DOHH2 (cell line): ENCODE data around the gene RABGAP1.

Experiments
- H3F3A ChIP-seq: fragments of 200-600 bp; sonication (generic), shearing (Covaris generic); 2 replicates; pipeline ENCODE4 v1.6.0; 2016; ENCODE audit warnings: antibody characterized with exemption, mild to moderate bottlenecking; ENCODE audit not compliant: control insufficient read depth, insufficient read depth
- H3K27ac ChIP-seq: fragments of 200-600 bp; sonication (generic); 2 replicates; pipeline ENCODE4 v1.5.1; 2014; ENCODE audit warnings: low read depth, mild to moderate bottlenecking, low read length, moderate library complexity
- H3K27me3 ChIP-seq: fragments of 200-600 bp; sonication (generic); 2 replicates; pipeline ENCODE4 v1.6.1; 2014; ENCODE audit warnings: mild to moderate bottlenecking, low read length, mixed read lengths; ENCODE audit not compliant: control insufficient read depth
- H3K36me3 ChIP-seq: fragments of 200-600 bp; sonication (generic); 2 replicates; pipeline ENCODE4 v1.6.1; 2014; ENCODE audit warnings: mild to moderate bottlenecking, low read length, moderate library complexity, mixed read lengths; ENCODE audit not compliant: control insufficient read depth
- H3K4me1 ChIP-seq: fragments of 200-600 bp; sonication (generic); 2 replicates; pipeline ENCODE4 v1.6.1; 2014; ENCODE audit warnings: mild to moderate bottlenecking, low read length, mixed read lengths; ENCODE audit not compliant: control insufficient read depth
- H3K4me2 ChIP-seq: fragments of 200-600 bp; sonication (generic); 2 replicates; pipeline ENCODE4 v1.6.0; 2014; ENCODE audit warnings: mild to moderate bottlenecking, low read length, moderate library complexity
- H3K4me3 ChIP-seq: fragments of 200-600 bp; sonication (generic); 2 replicates; pipeline ENCODE4 v1.5.1; 2014; ENCODE audit warnings: mild to moderate bottlenecking, low read length, mixed read lengths
- H3K79me2 ChIP-seq: fragments of 200-600 bp; sonication (generic); 2 replicates; pipeline ENCODE4 v1.6.1; 2014; ENCODE audit warnings: mild to moderate bottlenecking, low read length, mixed read lengths; ENCODE audit not compliant: control insufficient read depth
- H3K9me2 ChIP-seq: fragments of 200-600 bp; sonication (generic); replicated peaks from 2 replicates; pipeline ENCODE4 v1.6.1; 2014; ENCODE audit warnings: mild to moderate bottlenecking, low read length, mixed read lengths; ENCODE audit not compliant: control insufficient read depth
- H3K9me3 ChIP-seq: fragments of 200-600 bp; sonication (generic); 2 replicates; pipeline ENCODE4 v1.6.1; 2014; ENCODE audit warnings: antibody characterized with exemption, low read length, mixed read lengths; ENCODE audit not compliant: control insufficient read depth, insufficient read depth
- H4K20me1 ChIP-seq: fragments of 200-600 bp; sonication (generic); 2 replicates; pipeline ENCODE4 v1.6.0; 2014; ENCODE audit warnings: low read depth, mild to moderate bottlenecking, antibody characterized with exemption, low read length, moderate library complexity; ENCODE audit not compliant: control insufficient read depth, insufficient read depth
- CTCF ChIP-seq: fragments of 200-600 bp; sonication (generic); IDR thresholded peaks from one replicate; pipeline ENCODE4 v1.5.1; 2014; ENCODE audit warnings: antibody characterized with exemption, mild to moderate bottlenecking, low read depth, low read length; ENCODE audit not compliant: poor library complexity, severe bottlenecking
- EZH2phosphoT487 ChIP-seq: fragments of 200-600 bp; sonication (generic); IDR thresholded peaks from 2 replicates; pipeline ENCODE4 v1.6.1; 2017; ENCODE audit warnings: borderline replicate concordance, mild to moderate bottlenecking, antibody characterized with exemption, low read length, moderate library complexity, mixed read lengths

RABGAP1 gene

GRCh38 chr9:123063896-123064295 lies 123.1 kb downstream of the RABGAP1 start:
- TF ChIP-seq EZH2phosphoT487 (no peak), CTCF (no peak)
- no peak overlapping the region for H3K4me3 ChIP-seq
- no peaks in the 10 kb centered on the region for H3K4me1 ChIP-seq

GRCh38 chr9:123064716-123065115 lies 123.9 kb downstream of the RABGAP1 start:
- Histone ChIP-seq H3K36me3 (peaks cover 34% of the 10 kb centered on the region), H3K9me2 (no peaks in the 10 kb centered on the region), H4K20me1 (no peaks in the 10 kb centered on the region), H3F3A (no peaks in the 10 kb centered on the region), H3K79me2 (no peaks in the 10 kb centered on the region), H3K27ac (no peak overlapping the region), H3K4me1 (no peaks in the 10 kb centered on the region), H3K27me3 (no peaks in the 10 kb centered on the region), H3K4me2 (no peak overlapping the region), H3K4me3 (no peak overlapping the region), H3K9me3 (no peaks in the 10 kb centered on the region)
- TF ChIP-seq EZH2phosphoT487 (no peak), CTCF (no peak)

More at GRCh38 chr9:123063896-123064295, 123.1 kb downstream of the RABGAP1 start:
- H3K36me3 ChIP-seq, result peaks cover 34% of the 10 kb centered on the region
- no peaks in the 10 kb centered on the region for H3K79me2 ChIP-seq
- H3K27me3 ChIP-seq, result no peaks in the 10 kb centered on the region
- no peaks in the 10 kb centered on the region for H3K9me3 ChIP-seq
- no peaks in the 10 kb centered on the region for H4K20me1 ChIP-seq
- H3K9me2 ChIP-seq, result no peaks in the 10 kb centered on the region
- no peak overlapping the region for H3K4me2 ChIP-seq
- no peaks in the 10 kb centered on the region for H3F3A ChIP-seq
- H3K27ac ChIP-seq, result no peak overlapping the region

- H3K4me1 ChIP-seq, result no peaks in the 10 kb centered on the region
These were observed 124.4 kb downstream of the RABGAP1 start for GRCh38 chr9:123065196-123065595.

More at GRCh38 chr9:123065196-123065595, 124.4 kb downstream of the RABGAP1 start:
- Histone ChIP-seq H3K4me2 (no peak overlapping the region), H3K9me3 (no peaks in the 10 kb centered on the region), H4K20me1 (no peaks in the 10 kb centered on the region), H3K4me3 (no peak overlapping the region), H3F3A (no peaks in the 10 kb centered on the region), H3K27me3 (no peaks in the 10 kb centered on the region), H3K36me3 (peaks cover 37% of the 10 kb centered on the region), H3K79me2 (no peaks in the 10 kb centered on the region), H3K27ac (no peak overlapping the region), H3K9me2 (no peaks in the 10 kb centered on the region)
- TF ChIP-seq EZH2phosphoT487 (no peak), CTCF (no peak)
